HL-60/S4 (cell line): ENCODE data around the gene ASB2.

Experiments
- in situ Hi-C: fragments of 300-500 bp; cut with MboI; formaldehyde crosslinking; loops from 2 replicates; pipeline ENCODE4 v1.14.3; 2022; ENCODE audit warnings: low sequenced_read_pairs

ASB2 gene

GRCh38 chr14:94001501-94002396 lies 25.4 kb upstream of the ASB2 start:
- in situ Hi-C loops: loop anchor here (5.0 kb wide), 1 partner anchor 59 kb away; no protein-coding TSS in a partner anchor

GRCh38 chr14:94001016-94001415 lies 24.6 kb upstream of the ASB2 start:
- in situ Hi-C loops: loop anchor here (5.0 kb wide), 1 partner anchor 59 kb away; no protein-coding TSS in a partner anchor

- in situ Hi-C loops: loop anchor here (5.0 kb wide), 1 partner anchor 58 kb away; no protein-coding TSS in a partner anchor
These were observed 23.9 kb upstream of the ASB2 start for GRCh38 chr14:94000267-94000666.

GRCh38 chr14:93999573-93999972 lies 23.2 kb upstream of the ASB2 start:
- in situ Hi-C loops: no loop called here

GRCh38 chr14:93998871-93999403 lies 22.6 kb upstream of the ASB2 start:
- in situ Hi-C loops: no loop called here

- in situ Hi-C loops: no loop called here
These were observed 21.8 kb upstream of the ASB2 start for GRCh38 chr14:93997916-93998870.

- in situ Hi-C loops: no loop called here
These were observed 20.7 kb upstream of the ASB2 start, which contains the start of gene CCDC197 for GRCh38 chr14:93997082-93997481. TSS of gene CCDC197 (plus strand) at chr14:93997301. CDS start at chr14:93998132, 831 bp downstream.

- in situ Hi-C loops: no loop called here
These were observed 19.8 kb upstream of the ASB2 start for GRCh38 chr14:93996130-93996695.

GRCh38 chr14:93994919-93995682 lies 18.7 kb upstream of the ASB2 start:
- in situ Hi-C loops: no loop called here

- in situ Hi-C loops: no loop called here
These were observed 17.0 kb upstream of the ASB2 start for GRCh38 chr14:93993382-93993781.

- in situ Hi-C loops: no loop called here
These were observed 15.3 kb upstream of the ASB2 start for GRCh38 chr14:93991649-93992048.

GRCh38 chr14:93991212-93991611 lies 14.8 kb upstream of the ASB2 start:
- in situ Hi-C loops: no loop called here

- in situ Hi-C loops: no loop called here
These were observed 13.6 kb upstream of the ASB2 start for GRCh38 chr14:93989939-93990338.

GRCh38 chr14:93987815-93988476 lies 11.6 kb upstream of the ASB2 start:
- in situ Hi-C loops: no loop called here

GRCh38 chr14:93987376-93987775 lies 11.0 kb upstream of the ASB2 start:
- in situ Hi-C loops: no loop called here

GRCh38 chr14:93986955-93987354 lies 10.6 kb upstream of the ASB2 start:
- in situ Hi-C loops: no loop called here

- in situ Hi-C loops: no loop called here
These were observed 8.6 kb upstream of the ASB2 start for GRCh38 chr14:93984987-93985410.

GRCh38 chr14:93984070-93984469 lies 7.7 kb upstream of the ASB2 start:
- in situ Hi-C loops: no loop called here

- in situ Hi-C loops: no loop called here
These were observed 6.0 kb upstream of the ASB2 start for GRCh38 chr14:93982230-93983007.
